ENCODE data around the gene ATP11A.

Gene ATP11A

DNA sequence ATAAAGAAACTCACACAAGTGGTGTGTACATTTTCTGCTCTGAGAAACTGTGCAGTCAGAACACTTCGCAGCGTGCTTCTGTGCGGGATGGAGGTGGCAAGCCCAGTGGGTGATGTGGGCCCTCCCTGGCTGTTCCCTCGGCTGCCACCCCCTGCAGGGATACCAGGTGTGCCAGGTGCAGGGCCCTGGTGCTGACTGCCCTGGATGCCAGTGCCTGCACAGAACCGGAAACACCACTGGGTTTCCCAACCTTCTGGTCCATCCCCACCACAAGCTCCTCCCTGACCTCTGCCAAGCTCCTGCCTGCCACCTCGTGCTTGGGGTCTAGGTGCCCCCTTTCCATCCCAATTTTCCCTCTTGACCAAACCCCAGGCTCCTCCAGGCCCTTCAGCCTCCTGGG lies 197.3 kb downstream of the ATP11A start:
- no peak for DNase-seq

GRCh38 chr13:112887557-112887991 lies 197.7 kb downstream of the ATP11A start:
- DNase-seq, result no peak

- no peak for DNase-seq
These were observed 198.6 kb downstream of the ATP11A start for GRCh38 chr13:112888238-112889111.

DNA sequence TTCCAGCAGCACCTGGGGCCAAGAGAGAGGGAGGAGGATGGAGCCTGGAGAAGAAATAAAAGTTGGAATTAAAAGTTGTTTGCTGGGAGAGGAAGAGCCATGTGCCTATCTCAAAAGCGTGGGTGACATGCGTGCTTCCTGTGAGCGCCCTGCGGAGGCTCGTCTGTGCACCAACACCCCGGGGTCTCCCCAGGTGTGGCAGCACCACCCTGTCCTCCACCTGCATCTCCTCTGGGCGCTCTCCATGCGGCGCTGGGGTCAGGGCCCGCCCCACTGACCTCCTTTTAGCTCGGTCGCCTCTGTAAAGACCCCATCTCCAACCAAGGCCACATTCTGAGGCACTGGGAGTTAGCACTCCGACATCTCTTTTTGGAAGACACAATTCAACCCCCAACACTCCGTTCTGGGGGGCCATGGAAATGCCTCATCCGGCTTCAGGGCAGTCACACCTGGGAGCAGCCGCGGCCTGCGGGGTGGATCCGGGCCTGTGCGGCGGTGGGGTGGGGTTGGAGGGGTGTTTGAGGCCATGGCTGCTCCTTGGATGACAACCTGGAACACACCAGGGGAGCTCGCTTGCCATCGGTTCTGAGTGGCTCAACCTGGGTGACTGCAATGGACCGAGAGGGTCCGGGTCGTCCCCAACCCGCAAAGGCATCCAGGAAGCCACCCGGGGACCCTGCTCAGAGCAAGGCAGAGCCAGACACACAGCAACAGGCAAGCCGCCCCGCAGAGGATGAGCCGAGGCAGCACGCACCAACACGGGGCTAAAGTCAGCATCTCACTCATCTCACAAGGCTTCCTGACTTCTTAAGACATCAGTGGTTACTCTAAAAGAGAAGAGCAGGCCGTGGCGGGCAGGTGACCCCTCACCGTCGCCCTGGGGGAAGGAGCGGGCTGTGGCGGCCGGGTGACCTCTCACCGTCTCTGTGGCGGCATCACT lies 199.8 kb downstream of the ATP11A start:
- DNase-seq, result no peak

DNA sequence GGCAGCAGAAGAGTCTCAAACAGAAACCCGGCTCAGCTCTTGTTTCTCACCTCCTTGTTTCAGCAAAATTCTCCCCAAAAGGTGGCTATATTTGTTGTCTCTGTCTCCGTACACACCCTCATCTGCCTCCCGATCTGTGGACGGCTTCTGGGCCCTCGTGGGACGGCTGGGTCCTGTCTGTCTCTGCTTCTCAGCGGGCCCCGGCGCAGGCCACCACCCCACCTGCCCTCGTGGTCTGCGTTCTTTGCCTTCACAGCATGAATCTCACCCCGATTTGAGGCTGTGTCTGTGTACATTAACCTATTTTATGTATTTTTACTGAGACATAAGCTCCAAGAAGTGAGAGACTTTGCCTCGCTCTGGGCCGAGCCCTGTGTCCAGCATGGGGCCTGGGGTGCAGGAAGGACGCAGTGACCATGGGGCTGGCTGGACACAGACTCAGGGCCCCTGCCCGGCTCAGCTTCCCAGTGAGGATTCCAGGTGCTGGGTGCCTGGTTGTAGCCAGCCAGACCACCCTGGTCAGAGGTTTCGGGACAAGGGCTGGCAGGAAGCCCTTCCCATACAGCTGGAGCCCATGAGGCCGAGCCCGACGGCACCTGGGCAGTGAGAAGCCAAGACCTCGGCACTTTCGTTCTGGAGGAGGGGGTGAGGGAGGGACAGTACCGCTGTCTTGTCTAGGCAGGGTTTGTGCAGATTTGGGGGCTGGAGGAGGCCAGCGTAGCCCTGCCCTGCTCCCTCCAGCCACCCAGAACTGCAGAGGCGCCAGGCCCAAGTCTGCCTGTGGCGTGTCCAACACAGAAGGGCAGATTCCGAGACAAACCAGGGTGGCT lies 200.7 kb downstream of the ATP11A start:
- DNase-seq, result no peak

- DNase-seq, result peak; percentile 37
These were observed 201.9 kb downstream of the ATP11A start for GRCh38 chr13:112891477-112892401.

- DNase-seq, result no peak
These were observed 202.8 kb downstream of the ATP11A start for GRCh38 chr13:112892426-112893206.

GRCh38 chr13:112893207-112893569 lies 203.3 kb downstream of the ATP11A start:
- DNase-seq, result no peak

DNA sequence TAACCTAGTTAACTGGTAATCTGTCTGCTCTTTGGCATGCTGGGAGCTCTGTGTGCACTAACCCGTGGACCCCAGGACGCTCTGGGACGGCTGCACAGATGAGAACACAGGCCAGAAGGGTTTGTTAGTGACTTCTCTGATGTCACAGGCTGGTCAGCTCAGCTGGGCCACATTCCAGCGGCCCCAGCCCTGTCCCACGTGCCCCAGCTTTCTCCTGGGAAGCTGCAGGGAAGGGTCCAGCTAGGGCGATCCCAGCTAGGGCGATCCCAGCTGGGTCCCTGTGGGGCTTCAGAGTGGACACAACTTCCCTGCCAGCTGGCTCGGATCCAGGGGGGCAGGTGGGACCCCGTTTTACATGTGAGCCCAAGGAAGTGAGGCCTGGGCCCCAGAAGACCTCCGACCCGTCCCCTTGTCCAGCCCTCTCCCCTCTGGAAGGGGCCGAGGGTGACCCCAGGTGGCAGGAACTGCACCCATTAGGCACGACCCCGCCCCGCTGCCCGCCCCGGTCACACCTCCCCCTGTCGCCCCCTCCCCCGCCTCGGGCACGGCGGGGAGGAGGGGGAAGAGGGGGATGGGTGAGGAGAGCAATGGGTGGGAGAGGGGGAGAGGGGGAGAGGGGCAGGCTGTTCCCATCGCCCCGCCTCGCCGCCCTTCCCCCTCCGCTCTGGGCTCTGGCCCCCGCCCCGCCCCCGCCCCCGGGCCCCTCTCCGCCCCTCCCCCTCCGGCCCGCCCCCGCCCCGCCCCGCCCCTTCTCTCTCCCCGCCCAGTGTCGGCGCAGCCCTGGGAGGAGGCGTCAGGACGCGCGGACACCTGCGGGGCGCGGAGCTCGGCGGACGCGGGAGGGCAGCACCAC lies 204.0 kb downstream of the ATP11A start:
- DNase-seq, result peak; percentile 70

DNA sequence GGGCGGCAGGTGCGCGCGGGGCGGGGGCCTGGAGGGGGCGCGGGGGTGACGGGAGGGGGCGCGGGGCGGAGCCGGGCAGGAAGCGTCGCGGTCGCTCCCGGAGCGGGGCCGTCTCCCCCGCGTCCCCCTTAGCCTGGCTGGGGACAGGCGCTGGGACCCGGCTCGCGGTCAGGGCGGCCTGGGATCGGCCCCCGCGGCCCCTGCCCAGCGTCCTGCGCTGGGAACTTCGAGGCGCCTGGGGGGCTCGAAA lies 204.5 kb downstream of the ATP11A start:
- no peak for DNase-seq

DNA sequence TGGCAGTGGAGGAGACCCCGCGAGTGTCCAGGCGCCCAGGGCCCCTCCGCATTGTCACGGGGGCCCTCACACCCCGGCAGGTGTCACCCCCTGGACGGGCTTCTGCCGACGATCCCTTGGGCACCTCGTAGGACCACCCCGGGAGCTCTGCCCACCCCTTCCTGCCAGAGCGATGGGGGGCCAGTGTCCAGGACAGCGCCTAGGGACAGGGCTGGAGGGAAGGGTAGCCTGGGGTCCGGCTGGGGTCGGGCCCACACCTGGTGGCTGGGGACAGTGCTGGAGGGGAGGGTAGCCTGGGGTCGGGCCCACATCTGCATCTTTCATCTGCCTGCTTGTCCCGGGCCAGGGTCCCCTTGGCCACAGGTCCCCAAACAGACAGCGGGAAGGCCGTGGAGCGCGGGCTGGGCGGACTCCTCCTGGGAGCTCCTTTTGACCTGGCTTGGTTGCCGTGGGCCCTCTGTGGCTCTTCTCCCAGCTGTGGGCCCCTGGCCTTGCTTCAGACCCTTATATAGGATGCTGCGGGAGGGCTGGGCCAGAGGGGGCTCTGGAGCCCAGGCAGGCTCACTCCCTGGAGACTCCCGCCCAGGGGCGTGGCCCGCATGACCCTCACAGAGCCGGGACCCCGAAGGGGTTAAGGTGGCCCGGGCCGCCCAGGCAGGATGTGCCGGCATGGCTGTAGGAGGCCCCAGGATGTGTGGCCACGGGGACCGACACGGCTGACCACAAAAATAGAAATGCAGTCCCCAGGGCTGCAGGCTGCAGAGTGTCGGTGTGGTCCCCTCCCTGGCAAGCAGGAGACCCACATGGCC lies 205.0 kb downstream of the ATP11A start:
- DNase-seq, result no peak

DNA sequence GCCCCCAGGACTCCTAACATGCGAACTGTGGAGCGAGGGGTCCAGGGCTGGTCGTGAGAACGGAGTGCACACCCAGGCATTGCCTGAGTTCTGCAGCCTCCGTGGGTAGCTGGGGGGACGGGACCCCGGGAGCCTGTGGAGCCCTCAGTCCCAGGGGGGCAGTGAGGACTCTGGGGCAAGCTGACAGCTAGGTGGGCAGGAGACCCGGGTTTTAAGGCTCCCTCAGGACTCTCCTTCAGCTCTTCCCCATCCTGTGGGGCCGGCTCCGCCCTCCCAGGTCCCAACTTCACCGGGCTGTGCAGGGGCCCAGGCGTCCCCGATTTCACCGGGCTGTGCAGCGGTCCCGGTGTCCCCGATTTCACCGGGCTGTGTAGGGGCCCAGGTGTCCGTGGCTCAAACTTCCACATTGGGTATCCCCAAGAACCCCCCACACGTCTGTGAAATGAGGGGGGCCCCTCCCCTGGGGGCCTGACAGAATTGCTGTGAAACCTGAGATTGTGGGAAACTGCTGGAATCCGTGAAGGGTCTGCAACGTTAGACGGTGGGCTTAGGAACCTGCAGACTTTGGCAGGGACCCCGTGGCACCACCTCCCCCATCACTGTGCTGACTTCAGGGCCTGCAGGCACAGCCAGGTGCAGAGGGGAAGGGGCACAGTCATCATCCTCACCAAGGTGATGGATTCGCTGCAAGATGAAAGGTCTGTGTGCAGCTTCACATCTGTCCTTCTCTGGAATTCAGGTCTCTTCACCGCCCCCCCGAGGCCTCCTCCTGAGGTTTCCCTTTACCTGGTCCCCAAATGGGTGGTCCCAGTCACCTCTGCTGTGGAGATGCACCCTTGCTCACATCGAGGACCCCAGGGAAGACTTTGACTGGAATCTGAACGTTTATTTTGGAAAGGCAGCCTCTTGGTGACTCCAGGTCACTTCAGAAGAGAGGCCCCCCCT lies 206.0 kb downstream of the ATP11A start:
- DNase-seq, result no peak

GRCh38 chr13:112896736-112897602 lies 207.1 kb downstream of the ATP11A start:
- DNase-seq, result no peak

DNA sequence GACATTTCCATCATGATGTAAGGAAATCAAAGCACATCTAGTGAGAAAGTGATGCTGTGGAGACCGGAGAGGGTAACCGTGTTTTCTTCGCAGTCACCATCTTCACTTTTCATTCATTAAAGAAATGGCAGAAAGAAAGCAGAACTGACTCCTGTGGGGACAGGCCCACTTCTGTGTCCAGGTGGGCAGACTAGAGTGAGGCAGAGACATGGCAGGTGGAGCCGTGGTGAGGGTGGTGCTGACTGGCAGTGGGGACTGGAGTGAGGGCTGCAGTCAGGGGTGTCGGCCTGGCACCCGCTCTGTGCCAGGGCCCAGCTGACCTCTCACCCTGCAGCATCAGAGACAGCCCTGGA lies 207.7 kb downstream of the ATP11A start:
- DNase-seq, result no peak

DNA sequence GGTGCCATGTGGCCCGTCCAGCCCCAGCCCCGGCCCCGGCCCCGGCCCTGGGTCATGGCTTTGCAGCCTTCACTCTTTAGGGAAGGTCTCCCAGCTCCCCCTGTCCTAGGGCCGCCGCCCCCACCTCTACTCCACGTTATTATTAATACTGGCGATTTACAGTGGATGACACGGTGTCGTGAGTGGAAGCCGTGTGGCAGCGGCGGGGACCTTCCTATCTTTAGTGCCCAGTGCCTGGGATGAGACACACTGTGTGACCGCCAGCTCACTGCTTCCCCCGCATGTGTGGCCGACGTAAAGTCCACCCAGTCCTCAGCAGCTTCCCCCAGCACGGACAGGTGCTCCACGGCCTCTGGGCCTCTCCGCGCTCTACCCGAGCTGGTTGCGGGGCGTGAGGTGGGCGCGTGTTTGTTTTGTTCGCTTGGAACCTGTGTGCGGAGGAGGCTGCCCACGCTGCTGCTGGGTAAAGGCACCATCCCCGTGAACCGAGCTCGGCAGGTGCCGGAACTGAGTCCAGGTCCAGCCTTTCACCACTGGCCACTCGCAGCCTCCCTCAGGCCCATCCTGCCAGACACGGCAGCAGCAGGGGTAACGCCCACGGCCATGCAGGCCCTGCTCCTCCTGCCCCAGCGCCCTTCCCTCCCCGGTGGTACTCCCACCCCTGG lies 208.2 kb downstream of the ATP11A start:
- DNase-seq, result no peak

GRCh38 chr13:112898621-112899280 lies 208.9 kb downstream of the ATP11A start:
- DNase-seq, result no peak
